Activated CD4-positive, alpha-beta T cell treated with anti-CD3 and anti-CD28 coated beads for 4 hours (primary cell): ENCODE data around the gene SLC25A1.

ENCODE experiments used
- DNase-seq, 2 donors: peaks; one replicate each; pipeline ENCODE4 v3.0.0-alpha.2; 2020

Gene SLC25A1

GRCh38 chr22:19178657-19179496 lies at the start of gene SLC25A1:
TSS of gene SLC25A1 (minus strand) at chr22:19178736. CDS start at chr22:19178673, 63 bp downstream.
- DNase-seq: peak; percentile 81 to 82

GRCh38 chr22:19228179-19228578 lies 49.6 kb upstream of the SLC25A1 start:
- no peak for DNase-seq

GRCh38 chr22:19226428-19226827 lies 47.9 kb upstream of the SLC25A1 start:
- DNase-seq: no peak

GRCh38 chr22:19225560-19225959 lies 47.0 kb upstream of the SLC25A1 start:
- DNase-seq: no peak

- DNase-seq: no peak
Measured at GRCh38 chr22:19224985-19225384, 46.4 kb upstream of the SLC25A1 start.

- no peak for DNase-seq
Measured at GRCh38 chr22:19224557-19224956, 46.0 kb upstream of the SLC25A1 start.

GRCh38 chr22:19223617-19224016 lies 45.1 kb upstream of the SLC25A1 start:
- DNase-seq: no peak

- no peak for DNase-seq
Measured at GRCh38 chr22:19223110-19223509, 44.6 kb upstream of the SLC25A1 start.

- DNase-seq: no peak
Measured at GRCh38 chr22:19222242-19223005, 43.9 kb upstream of the SLC25A1 start.

GRCh38 chr22:19220867-19221266 lies 42.3 kb upstream of the SLC25A1 start:
- DNase-seq: no peak

- DNase-seq: no peak
Measured at GRCh38 chr22:19218541-19219233, 40.2 kb upstream of the SLC25A1 start.

- DNase-seq: no peak
Measured at GRCh38 chr22:19216579-19216978, 38.0 kb upstream of the SLC25A1 start.

GRCh38 chr22:19215360-19215759 lies 36.8 kb upstream of the SLC25A1 start:
- no peak for DNase-seq

GRCh38 chr22:19214078-19214473 lies 35.5 kb upstream of the SLC25A1 start:
- no peak for DNase-seq

GRCh38 chr22:19213442-19214077 lies 35.0 kb upstream of the SLC25A1 start:
- DNase-seq: no peak

GRCh38 chr22:19213001-19213400 lies 34.5 kb upstream of the SLC25A1 start:
- no peak for DNase-seq

- no peak for DNase-seq
Measured at GRCh38 chr22:19212302-19212870, 33.9 kb upstream of the SLC25A1 start.

- DNase-seq: no peak
Measured at GRCh38 chr22:19210188-19210587, 31.7 kb upstream of the SLC25A1 start.

- DNase-seq: no peak
Measured at GRCh38 chr22:19208287-19208847, 29.8 kb upstream of the SLC25A1 start.

- DNase-seq: no peak
Measured at GRCh38 chr22:19207884-19208283, 29.3 kb upstream of the SLC25A1 start.

GRCh38 chr22:19207401-19207808 lies 28.9 kb upstream of the SLC25A1 start:
- no peak for DNase-seq

GRCh38 chr22:19206287-19206686 lies 27.8 kb upstream of the SLC25A1 start:
- no peak for DNase-seq
